Measurements from ENCODE around the gene GPN2. TPM values are rescaled to one million over a fixed set of nuclear protein-coding genes. Genes with fewer than 3 reads are reported as not detected.

The GPN2 gene
- total and polyA plus RNA-seq, 9 of the 15 experiments (the other 6 are each of a cell fraction or from before 2014, with no cell fraction given), result 9.9 to 58.8 (median 20.4) TPM

DNA sequence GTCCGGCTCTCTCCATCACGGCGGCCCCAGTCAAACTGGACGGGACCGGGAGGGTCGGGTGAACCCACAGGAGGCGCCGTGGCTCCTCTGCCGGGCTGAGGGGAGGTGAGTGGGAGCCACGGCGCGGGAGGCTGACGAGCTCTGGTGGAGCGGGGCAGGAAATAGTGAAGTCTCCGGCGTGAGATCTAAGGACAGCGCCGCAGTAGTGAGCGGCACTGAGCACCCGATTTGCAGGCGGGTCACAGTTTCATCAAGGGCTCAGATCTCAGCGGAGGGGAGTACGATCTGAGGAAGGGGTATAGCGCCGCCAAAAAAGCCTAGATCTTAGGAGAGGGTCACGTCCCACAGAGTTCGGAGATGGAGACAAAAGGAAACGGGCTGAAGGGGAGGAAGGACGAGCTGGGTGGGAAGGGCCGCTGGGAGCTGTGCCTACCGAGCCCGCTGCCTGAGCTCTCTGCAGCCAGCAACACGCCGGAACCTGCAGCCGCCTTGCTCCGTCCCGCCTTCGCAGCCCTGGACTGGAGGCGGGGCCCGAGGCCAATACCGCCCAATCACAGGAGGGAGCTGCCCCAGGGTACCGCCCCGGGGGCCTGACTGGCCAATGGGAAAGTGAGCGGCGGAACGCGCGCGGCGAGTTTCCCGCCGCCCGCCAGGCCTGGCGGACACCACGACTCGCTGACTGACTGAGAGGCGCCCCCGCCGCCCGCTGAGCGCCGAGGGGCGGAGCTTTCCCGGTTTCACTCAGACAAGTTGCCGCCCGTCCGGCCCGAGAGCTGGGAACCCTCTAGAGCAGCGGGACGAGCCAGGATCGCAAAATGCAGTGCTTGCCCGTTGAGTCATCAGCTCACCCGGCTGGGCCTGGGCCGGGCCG, 25.2 kb downstream of the GPN2 start (continued):
- TF ChIP-seq ZKSCAN3 (CRISPR knock-in tag; IDR thresholded peaks at IDR 0.05), result no peak
- peak; percentile 68; the same call in 1 of the 2 replicates for TF ChIP-seq HNRNPL (IDR thresholded peaks at IDR 0.05; ENCODE audit: low read depth, low read length)
- no peak for TF ChIP-seq TBL1XR1 (IDR thresholded peaks at IDR 0.05; ENCODE audit: low read length in 2 of 2)
- peak; percentile 94 for TF ChIP-seq FOS (IDR thresholded peaks at IDR 0.05; ENCODE audit: extremely low read depth, insufficient read length)
- TF ChIP-seq, protein P1, sequence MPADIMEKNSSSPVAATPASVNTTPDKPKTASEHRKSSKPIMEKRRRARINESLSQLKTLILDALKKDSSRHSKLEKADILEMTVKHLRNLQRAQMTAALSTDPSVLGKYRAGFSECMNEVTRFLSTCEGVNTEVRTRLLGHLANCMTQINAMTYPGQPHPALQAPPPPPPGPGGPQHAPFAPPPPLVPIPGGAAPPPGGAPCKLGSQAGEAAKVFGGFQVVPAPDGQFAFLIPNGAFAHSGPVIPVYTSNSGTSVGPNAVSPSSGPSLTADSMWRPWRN (IDR thresholded peaks at IDR 0.05; ENCODE audit: low read depth), result peak; percentile 82
- peak; percentile 98 for TF ChIP-seq HMGN3 (IDR thresholded peaks at IDR 0.05; ENCODE audit: borderline replicate concordance, extremely low read depth, insufficient read length, low read depth, low read length)
- TF ChIP-seq ZNF699 (CRISPR knock-in tag; IDR thresholded peaks at IDR 0.05; ENCODE audit: insufficient replicate concordance), result no peak
- TF ChIP-seq MAFF (IDR thresholded peaks at IDR 0.05; ENCODE audit: low read length), result no peak
- TF ChIP-seq, protein P2, sequence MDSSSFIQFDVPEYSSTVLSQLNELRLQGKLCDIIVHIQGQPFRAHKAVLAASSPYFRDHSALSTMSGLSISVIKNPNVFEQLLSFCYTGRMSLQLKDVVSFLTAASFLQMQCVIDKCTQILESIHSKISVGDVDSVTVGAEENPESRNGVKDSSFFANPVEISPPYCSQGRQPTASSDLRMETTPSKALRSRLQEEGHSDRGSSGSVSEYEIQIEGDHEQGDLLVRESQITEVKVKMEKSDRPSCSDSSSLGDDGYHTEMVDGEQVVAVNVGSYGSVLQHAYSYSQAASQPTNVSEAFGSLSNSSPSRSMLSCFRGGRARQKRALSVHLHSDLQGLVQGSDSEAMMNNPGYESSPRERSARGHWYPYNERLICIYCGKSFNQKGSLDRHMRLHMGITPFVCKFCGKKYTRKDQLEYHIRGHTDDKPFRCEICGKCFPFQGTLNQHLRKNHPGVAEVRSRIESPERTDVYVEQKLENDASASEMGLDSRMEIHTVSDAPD (CRISPR knock-in tag; IDR thresholded peaks at IDR 0.05), result no peak
- TF ChIP-seq, protein P3, sequence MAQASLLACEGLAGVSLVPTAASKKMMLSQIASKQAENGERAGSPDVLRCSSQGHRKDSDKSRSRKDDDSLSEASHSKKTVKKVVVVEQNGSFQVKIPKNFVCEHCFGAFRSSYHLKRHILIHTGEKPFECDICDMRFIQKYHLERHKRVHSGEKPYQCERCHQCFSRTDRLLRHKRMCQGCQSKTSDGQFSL (CRISPR knock-in tag; IDR thresholded peaks at IDR 0.05), result no peak
- TF ChIP-seq, protein P3 (tag; IDR thresholded peaks at IDR 0.05), result no peak
- TF ChIP-seq, protein P4, sequence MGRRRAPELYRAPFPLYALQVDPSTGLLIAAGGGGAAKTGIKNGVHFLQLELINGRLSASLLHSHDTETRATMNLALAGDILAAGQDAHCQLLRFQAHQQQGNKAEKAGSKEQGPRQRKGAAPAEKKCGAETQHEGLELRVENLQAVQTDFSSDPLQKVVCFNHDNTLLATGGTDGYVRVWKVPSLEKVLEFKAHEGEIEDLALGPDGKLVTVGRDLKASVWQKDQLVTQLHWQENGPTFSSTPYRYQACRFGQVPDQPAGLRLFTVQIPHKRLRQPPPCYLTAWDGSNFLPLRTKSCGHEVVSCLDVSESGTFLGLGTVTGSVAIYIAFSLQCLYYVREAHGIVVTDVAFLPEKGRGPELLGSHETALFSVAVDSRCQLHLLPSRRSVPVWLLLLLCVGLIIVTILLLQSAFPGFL (CRISPR knock-in tag; IDR thresholded peaks at IDR 0.05), result no peak
- no peak for TF ChIP-seq ZNF354B (CRISPR knock-in tag; IDR thresholded peaks at IDR 0.05)
- TF ChIP-seq, protein P5, sequence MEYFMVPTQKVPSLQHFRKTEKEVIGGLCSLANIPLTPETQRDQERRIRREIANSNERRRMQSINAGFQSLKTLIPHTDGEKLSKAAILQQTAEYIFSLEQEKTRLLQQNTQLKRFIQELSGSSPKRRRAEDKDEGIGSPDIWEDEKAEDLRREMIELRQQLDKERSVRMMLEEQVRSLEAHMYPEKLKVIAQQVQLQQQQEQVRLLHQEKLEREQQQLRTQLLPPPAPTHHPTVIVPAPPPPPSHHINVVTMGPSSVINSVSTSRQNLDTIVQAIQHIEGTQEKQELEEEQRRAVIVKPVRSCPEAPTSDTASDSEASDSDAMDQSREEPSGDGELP (CRISPR knock-in tag; IDR thresholded peaks at IDR 0.05; ENCODE audit: borderline replicate concordance), result peak; percentile 84
- no peak for TF ChIP-seq WHSC1 (IDR thresholded peaks at IDR 0.05; ENCODE audit: low read length)
- no peak for TF ChIP-seq ADNP (tag; IDR thresholded peaks at IDR 0.05)
- peak; percentile 88 for TF ChIP-seq ASH1L (IDR thresholded peaks at IDR 0.05; ENCODE audit: borderline replicate concordance, low read depth, partially characterized antibody)
- TF ChIP-seq ZNF551 (CRISPR knock-in tag; IDR thresholded peaks at IDR 0.05), result no peak
- TF ChIP-seq ARID2 (IDR thresholded peaks at IDR 0.05), result no peak
- no peak for TF ChIP-seq SLC30A9 (CRISPR knock-in tag; IDR thresholded peaks at IDR 0.05)
- TF ChIP-seq, protein P6, sequence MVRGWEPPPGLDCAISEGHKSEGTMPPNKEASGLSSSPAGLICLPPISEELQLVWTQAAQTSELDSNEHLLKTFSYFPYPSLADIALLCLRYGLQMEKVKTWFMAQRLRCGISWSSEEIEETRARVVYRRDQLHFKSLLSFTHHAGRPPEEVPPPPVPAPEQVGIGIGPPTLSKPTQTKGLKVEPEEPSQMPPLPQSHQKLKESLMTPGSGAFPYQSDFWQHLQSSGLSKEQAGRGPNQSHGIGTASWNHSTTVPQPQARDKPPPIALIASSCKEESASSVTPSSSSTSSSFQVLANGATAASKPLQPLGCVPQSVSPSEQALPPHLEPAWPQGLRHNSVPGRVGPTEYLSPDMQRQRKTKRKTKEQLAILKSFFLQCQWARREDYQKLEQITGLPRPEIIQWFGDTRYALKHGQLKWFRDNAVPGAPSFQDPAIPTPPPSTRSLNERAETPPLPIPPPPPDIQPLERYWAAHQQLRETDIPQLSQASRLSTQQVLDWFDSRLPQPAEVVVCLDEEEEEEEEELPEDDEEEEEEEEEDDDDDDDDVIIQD (CRISPR knock-in tag; IDR thresholded peaks at IDR 0.05), result no peak

All from K562 (cell line).